ENCODE results near the gene ACAP1. TPM values are rescaled to one million over a fixed set of nuclear protein-coding genes. Genes with fewer than 3 reads are reported as not detected.

Gene ACAP1
- total RNA-seq, 3 donors from 2014 or later: 3.4 to 6.6 (median 5.2) TPM

- intact Hi-C loops (cut with DNase I; ENCODE audit: low total_unique reads): loop anchor here (5.0 kb wide), 1 partner anchor 774 kb away; no protein-coding TSS in a partner anchor
- H3K27me3 ChIP-seq: no peaks in the 10 kb centered on the region
- no peaks in the 10 kb centered on the region for H3K36me3 ChIP-seq
- DNase-seq (ENCODE audit: low spot score in 2 of 2): no peak
- H3K9me3 ChIP-seq: no peaks in the 10 kb centered on the region
- peaks cover 0 to 7% of the 10 kb centered on the region in 2 donors for H3K4me1 ChIP-seq
- TF ChIP-seq POLR2A (IDR thresholded peaks at IDR 0.05): no peak
- TF ChIP-seq POLR2AphosphoS5 (IDR thresholded peaks at IDR 0.05): no peak
- TF ChIP-seq CTCF (IDR thresholded peaks at IDR 0.05): no peak
- H3K27ac ChIP-seq: no peak overlapping the region
- H3K4me3 ChIP-seq: no peak overlapping the region
These were observed 59.8 kb downstream of the ACAP1 start for GRCh38 chr17:7396147-7396546.

- Histone ChIP-seq H3K27ac (no peak overlapping the region), H3K36me3 (no peaks in the 10 kb centered on the region), H3K4me1 (peaks cover 0 to 8% of the 10 kb centered on the region in 2 donors), H3K4me3 (no peak overlapping the region), H3K27me3 (no peaks in the 10 kb centered on the region), H3K9me3 (no peaks in the 10 kb centered on the region)
- TF ChIP-seq POLR2AphosphoS5 (IDR thresholded peaks at IDR 0.05) (no peak), CTCF (IDR thresholded peaks at IDR 0.05) (no peak)
- DNase-seq (ENCODE audit: low spot score in 2 of 2): no peak
- intact Hi-C loops (cut with DNase I; ENCODE audit: low total_unique reads): loop anchor here (5.0 kb wide), 1 partner anchor 776 kb away; no protein-coding TSS in a partner anchor
These were observed 62.3 kb downstream of the ACAP1 start for GRCh38 chr17:7398612-7399011.

Other genes with a start within 250 kb of the ACAP1 start
- gene ASGR2, start 221.7 kb upstream of the ACAP1 start, total RNA-seq: under 1 TPM; 0.33 to 0.96 (median 0.88) TPM
- 1 to 10 TPM; 1.0 to 1.4 (median 1.3) TPM for gene ASGR1, start 157.2 kb upstream of the ACAP1 start, total RNA-seq
- 10 to 100 TPM in 2 of 3 donors, 1 to 10 TPM in 1; 7.2 to 18.4 (median 11.1) TPM for gene DLG4, start 116.7 kb upstream of the ACAP1 start, total RNA-seq
- 1,000 to 10,000 TPM in 1 of 3 donors, 100 to 1,000 TPM in 2; 421 to 1,002 (median 829) TPM for gene ACADVL, start 116.6 kb upstream of the ACAP1 start, total RNA-seq
- 10 to 100 TPM; 32.0 to 58.2 (median 47.9) TPM for gene DVL2, start 102.0 kb upstream of the ACAP1 start, total RNA-seq
- 10 to 100 TPM; 22.1 to 40.4 (median 37.7) TPM for gene PHF23, start 97.1 kb upstream of the ACAP1 start, total RNA-seq
- 100 to 1,000 TPM; 620 to 765 (median 631) TPM for gene GABARAP, start 94.1 kb upstream of the ACAP1 start, total RNA-seq
- gene CTDNEP1, start 84.8 kb upstream of the ACAP1 start, total RNA-seq: 10 to 100 TPM; 35.7 to 67.5 (median 60.5) TPM
- gene ELP5, start 84.3 kb upstream of the ACAP1 start, total RNA-seq: 10 to 100 TPM; 26.9 to 36.7 (median 30.6) TPM
- gene CLDN7, start 74.1 kb upstream of the ACAP1 start, total RNA-seq: 10 to 100 TPM in 2 of 3 donors, 1 to 10 TPM in 1; 5.4 to 95.9 (median 60.0) TPM
- gene SLC2A4, start 54.8 kb upstream of the ACAP1 start, total RNA-seq: 10 to 100 TPM in 1 of 3 donors, 1 to 10 TPM in 2; 2.6 to 32.5 (median 3.5) TPM
- gene YBX2, start 41.9 kb upstream of the ACAP1 start, total RNA-seq: 1 to 10 TPM; 2.6 to 3.0 (median 2.9) TPM
- gene EIF5A, start 28.9 kb upstream of the ACAP1 start, total RNA-seq: 100 to 1,000 TPM; 151 to 172 (median 163) TPM
- 100 to 1,000 TPM in 1 of 3 donors, 10 to 100 TPM in 2; 77.3 to 109 (median 84.2) TPM for gene GPS2, start 21.2 kb upstream of the ACAP1 start, total RNA-seq
- 10 to 100 TPM; 15.0 to 22.9 (median 17.4) TPM for gene NEURL4, start 7.2 kb upstream of the ACAP1 start, total RNA-seq
- 10 to 100 TPM in 2 of 3 donors, 1 to 10 TPM in 1; 9.1 to 11.5 (median 11.0) TPM for gene KCTD11, start 15.6 kb downstream of the ACAP1 start, total RNA-seq
- gene TMEM95, start 18.6 kb downstream of the ACAP1 start, total RNA-seq: not detected
- 10 to 100 TPM in 2 of 3 donors, 1 to 10 TPM in 1; 1.1 to 22.1 (median 14.4) TPM for gene TNK1, start 44.6 kb downstream of the ACAP1 start, total RNA-seq
- 10 to 100 TPM; 16.0 to 24.3 (median 19.0) TPM for gene PLSCR3, start 58.0 kb downstream of the ACAP1 start, total RNA-seq
- 100 to 1,000 TPM in 1 of 3 donors, 10 to 100 TPM in 2; 77.6 to 113 (median 92.3) TPM for gene TMEM256, start 67.6 kb downstream of the ACAP1 start, total RNA-seq
- gene NLGN2, start 71.3 kb downstream of the ACAP1 start, total RNA-seq: 10 to 100 TPM in 1 of 3 donors, 1 to 10 TPM in 2; 6.7 to 13.1 (median 8.3) TPM
- not detected for gene SPEM1, start 83.8 kb downstream of the ACAP1 start, total RNA-seq
- not detected for gene SPEM2, start 89.1 kb downstream of the ACAP1 start, total RNA-seq
- not detected for gene SPEM3, start 92.3 kb downstream of the ACAP1 start, total RNA-seq
- 10 to 100 TPM in 1 of 3 donors, 1 to 10 TPM in 2; 3.5 to 18.1 (median 9.5) TPM for gene TMEM102, start 98.9 kb downstream of the ACAP1 start, total RNA-seq
- 1 to 10 TPM; 2.1 to 2.9 (median 2.9) TPM for gene FGF11, start 103.0 kb downstream of the ACAP1 start, total RNA-seq
- gene CHRNB1, start 108.5 kb downstream of the ACAP1 start, total RNA-seq: 10 to 100 TPM in 2 of 3 donors, 1 to 10 TPM in 1; 8.5 to 11.8 (median 11.7) TPM
- gene ZBTB4, start 143.1 kb downstream of the ACAP1 start, total RNA-seq: 10 to 100 TPM; 34.4 to 46.9 (median 45.7) TPM
- not detected for gene SLC35G6, start 144.9 kb downstream of the ACAP1 start, total RNA-seq
- gene POLR2A, start 147.8 kb downstream of the ACAP1 start, total RNA-seq: 100 to 1,000 TPM in 1 of 3 donors, 10 to 100 TPM in 2; 64.2 to 174 (median 88.7) TPM
- gene TNFSF12, start 212.5 kb downstream of the ACAP1 start, total RNA-seq: 10 to 100 TPM; 39.3 to 65.3 (median 41.1) TPM
- 10 to 100 TPM; 25.2 to 36.7 (median 33.6) TPM for gene TNFSF13, start 222.2 kb downstream of the ACAP1 start, total RNA-seq
- gene SENP3, start 225.4 kb downstream of the ACAP1 start, total RNA-seq: 10 to 100 TPM; 59.5 to 65.2 (median 62.3) TPM
- 100 to 1,000 TPM in 1 of 3 donors, 10 to 100 TPM in 2; 49.8 to 220 (median 70.5) TPM for gene CD68, start 243.1 kb downstream of the ACAP1 start, total RNA-seq
- 100 to 1,000 TPM in 1 of 3 donors, 10 to 100 TPM in 2; 66.6 to 140 (median 74.4) TPM for gene MPDU1, start 247.3 kb downstream of the ACAP1 start, total RNA-seq

All from breast epithelium (tissue), 4 donors.